Cardiac muscle cell (in vitro differentiated cells and primary cell): Measurements from ENCODE around the gene VGLL4. TPM values are rescaled to one million over a fixed set of nuclear protein-coding genes. Genes with fewer than 3 reads are reported as not detected.

Experiments
- DNase-seq, 2 donors: peaks; one replicate each; pipeline versions ENCODE4 v3.0.0 to v3.0.0-alpha.2; 2010 to 2017; ENCODE audit warnings: low read depth in 1 of 2, low spot score in 1 of 2
- H3K27ac ChIP-seq: fragments of 200-600 bp; sonication (generic); 2 replicates; pipeline ENCODE4 v1.5.1; 2016
- H3K27me3 ChIP-seq: fragments of 200-600 bp; sonication (generic); 2 replicates; pipeline ENCODE4 v1.6.0; 2016; ENCODE audit warnings: control low read depth
- H3K36me3 ChIP-seq: fragments of 200-600 bp; sonication (generic); 2 replicates; pipeline ENCODE4 v1.5.1; 2016; ENCODE audit warnings: control low read depth
- H3K4me1 ChIP-seq: fragments of 200-600 bp; sonication (generic); 2 replicates; pipeline ENCODE4 v1.8.1; 2017; ENCODE audit warnings: low read depth, mild to moderate bottlenecking, mixed run types
- H3K4me3 ChIP-seq: fragments of 200-600 bp; sonication (generic); 2 replicates; pipeline ENCODE4 v1.5.1; 2016; ENCODE audit warnings: mild to moderate bottlenecking
- H3K9me3 ChIP-seq: fragments of 200-600 bp; sonication (generic); 2 replicates; pipeline ENCODE4 v1.5.1; 2017; ENCODE audit warnings: low read depth, mild to moderate bottlenecking, control low read depth
- polyA plus RNA-seq: library from polyadenylated mRNA; unstranded; fragments of >200 nt; fragmentation: Nextera tagmentation; extraction: Ambion mirVana; gene quantifications from 2 replicates; pipeline ENCODE4 v1.2.1, GENCODE V29; 2016
- total RNA-seq: library from RNA; depleted of rRNA; stranded (reverse); fragments of >200 nt; gene quantifications from 2 replicates; pipeline ENCODE4 v1.2.3, GENCODE V29; 2016
- TF ChIP-seq, protein P1 (sequence below): IDR thresholded peaks from 2 replicates; pipeline ENCODE4 v1.5.1; 2012; ENCODE audit warnings: low read depth, mild to moderate bottlenecking, low read length

VGLL4 gene
- total and polyA plus RNA-seq, 2 experiments from 2014 or later, result 62.9 to 147 TPM

DNA sequence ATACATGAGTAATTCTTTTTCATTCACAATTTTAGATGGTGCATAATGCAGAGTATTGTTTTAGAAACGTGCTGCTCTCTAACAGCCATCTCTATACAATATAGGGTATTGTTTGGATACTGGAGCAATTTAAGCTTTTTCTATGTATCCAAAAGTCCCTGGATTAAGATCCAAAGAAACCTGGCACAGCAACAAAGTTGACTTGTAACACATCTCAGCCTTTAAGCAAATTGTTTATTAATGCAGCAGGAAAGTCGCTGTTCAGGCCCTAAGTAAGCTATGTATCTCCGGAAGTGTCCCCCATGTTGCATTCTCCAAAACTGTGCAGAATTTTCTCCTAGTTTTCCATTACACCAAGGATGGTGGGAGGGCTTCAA is 7.3 kb downstream of the VGLL4 start:
- no peaks in the 10 kb centered on the region for H3K36me3 ChIP-seq
- H3K27me3 ChIP-seq, result no peaks in the 10 kb centered on the region
- H3K4me1 ChIP-seq, result peaks cover 73% of the 10 kb centered on the region
- H3K4me3 ChIP-seq, result no peak overlapping the region
- TF ChIP-seq, protein P1, sequence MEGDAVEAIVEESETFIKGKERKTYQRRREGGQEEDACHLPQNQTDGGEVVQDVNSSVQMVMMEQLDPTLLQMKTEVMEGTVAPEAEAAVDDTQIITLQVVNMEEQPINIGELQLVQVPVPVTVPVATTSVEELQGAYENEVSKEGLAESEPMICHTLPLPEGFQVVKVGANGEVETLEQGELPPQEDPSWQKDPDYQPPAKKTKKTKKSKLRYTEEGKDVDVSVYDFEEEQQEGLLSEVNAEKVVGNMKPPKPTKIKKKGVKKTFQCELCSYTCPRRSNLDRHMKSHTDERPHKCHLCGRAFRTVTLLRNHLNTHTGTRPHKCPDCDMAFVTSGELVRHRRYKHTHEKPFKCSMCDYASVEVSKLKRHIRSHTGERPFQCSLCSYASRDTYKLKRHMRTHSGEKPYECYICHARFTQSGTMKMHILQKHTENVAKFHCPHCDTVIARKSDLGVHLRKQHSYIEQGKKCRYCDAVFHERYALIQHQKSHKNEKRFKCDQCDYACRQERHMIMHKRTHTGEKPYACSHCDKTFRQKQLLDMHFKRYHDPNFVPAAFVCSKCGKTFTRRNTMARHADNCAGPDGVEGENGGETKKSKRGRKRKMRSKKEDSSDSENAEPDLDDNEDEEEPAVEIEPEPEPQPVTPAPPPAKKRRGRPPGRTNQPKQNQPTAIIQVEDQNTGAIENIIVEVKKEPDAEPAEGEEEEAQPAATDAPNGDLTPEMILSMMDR, result no peak
- no peak for DNase-seq
- no peak overlapping the region for H3K27ac ChIP-seq
- no peaks in the 10 kb centered on the region for H3K9me3 ChIP-seq

DNA sequence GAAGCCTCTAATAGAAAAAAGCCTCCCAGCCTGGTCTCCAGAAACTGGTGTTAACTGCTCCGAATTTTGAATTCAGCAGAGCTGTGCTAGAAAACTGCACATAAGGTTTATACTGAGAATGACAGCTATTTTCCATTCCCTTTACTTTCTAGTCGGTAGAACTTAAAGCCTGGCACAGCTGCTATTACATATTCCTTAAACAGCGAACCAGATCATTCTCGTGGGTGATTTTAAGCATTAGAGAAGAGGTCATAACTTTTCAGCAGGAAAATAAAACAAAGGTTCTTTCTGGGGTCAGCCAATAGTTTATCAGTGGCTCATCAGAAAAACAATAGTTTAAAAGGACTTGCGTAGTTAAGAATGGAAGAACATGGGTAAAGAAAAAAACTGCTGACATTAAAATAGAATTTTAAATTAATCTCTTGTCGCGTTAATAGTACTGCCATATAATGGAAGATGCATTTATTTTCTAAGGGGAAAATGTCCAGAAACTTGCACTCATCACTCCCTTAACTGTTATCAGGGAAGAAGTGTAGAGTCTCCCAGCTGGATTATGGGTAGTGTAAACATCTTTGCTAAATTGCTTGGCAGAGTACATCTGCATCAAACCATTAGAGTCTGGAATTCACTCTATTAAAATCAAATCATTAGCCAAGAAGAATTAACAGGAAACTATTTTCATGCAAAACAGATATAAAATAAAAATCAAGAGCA is 7.9 kb downstream of the VGLL4 start:
- Histone ChIP-seq H3K4me3 (no peak overlapping the region), H3K27me3 (no peaks in the 10 kb centered on the region), H3K4me1 (peaks cover 78% of the 10 kb centered on the region), H3K36me3 (no peaks in the 10 kb centered on the region), H3K9me3 (no peaks in the 10 kb centered on the region), H3K27ac (no peak overlapping the region)
- no peak for DNase-seq
- TF ChIP-seq, protein P1, result no peak

DNA sequence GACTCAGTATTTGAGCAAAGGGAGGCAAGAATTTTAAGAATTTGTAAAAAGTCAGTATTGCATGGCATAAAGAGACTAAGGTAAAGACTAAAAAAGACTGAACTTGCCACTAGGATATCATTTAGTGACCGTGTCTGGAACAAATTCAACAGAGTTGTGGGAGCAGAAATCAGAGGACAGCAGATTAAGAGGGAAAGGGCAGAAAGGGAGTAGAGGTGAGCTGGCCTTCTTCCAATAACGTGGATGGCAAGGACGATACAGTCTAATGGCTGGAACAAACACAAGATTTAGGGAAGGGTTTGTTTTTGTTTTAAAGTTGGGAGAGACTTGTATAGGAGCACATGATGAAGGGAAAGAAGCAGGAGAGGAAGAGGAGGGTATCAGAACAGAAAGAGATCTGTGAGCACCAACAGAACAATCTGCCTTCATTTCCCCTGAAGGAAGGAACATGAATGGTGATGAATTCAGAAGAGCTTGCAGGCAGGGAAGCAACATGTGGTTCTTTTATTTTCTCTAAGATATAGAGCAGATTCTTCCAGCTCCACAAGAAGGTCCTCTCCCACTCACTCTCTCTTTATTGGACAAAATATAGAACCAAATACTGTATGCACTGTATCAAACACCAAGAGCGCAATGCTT is 8.6 kb downstream of the VGLL4 start:
- Histone ChIP-seq H3K9me3 (no peaks in the 10 kb centered on the region), H3K4me1 (peaks cover 70% of the 10 kb centered on the region), H3K27ac (no peak overlapping the region), H3K4me3 (no peak overlapping the region), H3K36me3 (no peaks in the 10 kb centered on the region), H3K27me3 (no peaks in the 10 kb centered on the region)
- DNase-seq, result no peak
- TF ChIP-seq, protein P1, result no peak

DNA sequence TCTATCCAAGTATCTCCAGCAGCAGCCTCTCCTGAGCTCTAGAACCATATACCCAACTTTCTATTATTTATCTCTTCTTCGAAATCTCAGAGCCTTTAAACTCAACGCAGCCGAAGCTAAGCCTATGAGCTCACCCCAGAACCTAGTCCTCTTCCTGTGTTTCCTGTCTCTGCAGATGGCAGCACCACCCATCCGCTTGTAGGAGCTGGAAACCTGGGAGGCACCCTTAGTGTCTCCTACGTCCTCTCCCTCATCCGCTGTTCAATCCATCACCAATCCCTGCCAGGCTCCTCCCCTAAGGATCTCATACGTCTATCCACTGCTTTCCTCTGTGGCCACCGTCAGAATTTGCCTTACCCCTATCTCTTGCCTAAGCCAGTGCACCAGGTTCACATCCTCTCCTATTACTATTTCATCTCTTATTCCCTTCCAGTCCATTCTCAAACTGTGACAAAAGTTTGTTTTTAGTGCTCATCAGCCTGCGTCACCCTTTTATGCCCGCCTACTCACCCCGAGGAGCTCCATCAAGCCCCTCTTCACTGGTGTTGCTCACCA is 9.6 kb downstream of the VGLL4 start:
- H3K4me3 ChIP-seq, result no peak overlapping the region
- TF ChIP-seq, protein P1, result no peak
- DNase-seq, result no peak
- H3K9me3 ChIP-seq, result no peaks in the 10 kb centered on the region
- peaks cover 62% of the 10 kb centered on the region for H3K4me1 ChIP-seq
- no peak overlapping the region for H3K27ac ChIP-seq
- H3K36me3 ChIP-seq, result no peaks in the 10 kb centered on the region
- no peaks in the 10 kb centered on the region for H3K27me3 ChIP-seq

DNA sequence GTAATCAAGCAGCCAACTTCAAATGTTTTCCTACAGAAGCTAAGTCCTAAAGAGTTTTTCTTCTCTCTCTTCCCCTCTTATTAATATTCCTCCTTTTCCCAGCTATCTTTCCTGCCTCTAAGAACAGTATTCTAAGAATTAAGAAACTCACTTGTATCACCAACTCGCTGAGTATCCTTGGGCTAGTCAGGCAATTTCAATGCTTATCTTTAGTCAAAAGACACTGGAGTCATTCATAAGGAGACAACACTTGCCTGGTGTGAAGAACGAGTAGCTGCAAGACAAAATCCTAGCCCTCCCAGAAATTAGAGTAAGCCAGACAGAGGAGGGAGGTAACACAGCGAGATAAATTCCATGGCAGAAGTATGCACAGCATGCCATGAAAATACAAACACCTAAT is 10.7 kb downstream of the VGLL4 start:
- H3K27me3 ChIP-seq, result no peaks in the 10 kb centered on the region
- peak overlapping the region; percentile 68 for H3K27ac ChIP-seq
- no peak overlapping the region for H3K4me3 ChIP-seq
- no peaks in the 10 kb centered on the region for H3K36me3 ChIP-seq
- H3K4me1 ChIP-seq, result peaks cover 50% of the 10 kb centered on the region
- no peaks in the 10 kb centered on the region for H3K9me3 ChIP-seq
- TF ChIP-seq, protein P1, result no peak
- DNase-seq, result no peak
